CD4-positive, alpha-beta T cell treated with Interferon gamma for 1 hour (primary cell): ENCODE measurements around the gene IGSF21.

Source experiments
- DNase-seq: peaks from one replicate; pipeline ENCODE4 v3.0.0-alpha.2; 2020

The IGSF21 gene

GRCh38 chr1:18182398-18183160 is 75.0 kb downstream of the IGSF21 start:
- DNase-seq: no peak

- DNase-seq: no peak
Measured at GRCh38 chr1:18183533-18183932, 75.9 kb downstream of the IGSF21 start.

- no peak for DNase-seq
Measured at GRCh38 chr1:18187054-18187453, 79.5 kb downstream of the IGSF21 start.

- no peak for DNase-seq
Measured at GRCh38 chr1:18188820-18189517, 81.4 kb downstream of the IGSF21 start.

GRCh38 chr1:18190598-18190997 is 83.0 kb downstream of the IGSF21 start:
- DNase-seq: no peak

- no peak for DNase-seq
Measured at GRCh38 chr1:18191037-18191436, 83.4 kb downstream of the IGSF21 start.

- no peak for DNase-seq
Measured at GRCh38 chr1:18191481-18192155, 84.0 kb downstream of the IGSF21 start.

- DNase-seq: no peak
Measured at GRCh38 chr1:18192182-18192581, 84.6 kb downstream of the IGSF21 start.

- no peak for DNase-seq
Measured at GRCh38 chr1:18192974-18193373, 85.4 kb downstream of the IGSF21 start.

GRCh38 chr1:18197299-18197698 is 89.7 kb downstream of the IGSF21 start:
- DNase-seq: no peak

GRCh38 chr1:18198260-18198659 is 90.7 kb downstream of the IGSF21 start:
- no peak for DNase-seq

- no peak for DNase-seq
Measured at GRCh38 chr1:18199462-18199861, 91.9 kb downstream of the IGSF21 start.

GRCh38 chr1:18200136-18200717 is 92.6 kb downstream of the IGSF21 start:
- DNase-seq: no peak

GRCh38 chr1:18200918-18201317 is 93.3 kb downstream of the IGSF21 start:
- DNase-seq: no peak

- no peak for DNase-seq
Measured at GRCh38 chr1:18201997-18202719, 94.6 kb downstream of the IGSF21 start.

- DNase-seq: no peak
Measured at GRCh38 chr1:18203645-18204044, 96.0 kb downstream of the IGSF21 start.

- DNase-seq: no peak
Measured at GRCh38 chr1:18204575-18204974, 97.0 kb downstream of the IGSF21 start.

GRCh38 chr1:18205319-18205718 is 97.7 kb downstream of the IGSF21 start:
- no peak for DNase-seq

- DNase-seq: no peak
Measured at GRCh38 chr1:18211764-18212163, 104.2 kb downstream of the IGSF21 start.

GRCh38 chr1:18217398-18218043 is 109.9 kb downstream of the IGSF21 start:
- DNase-seq: no peak

GRCh38 chr1:18229625-18230024 is 122.0 kb downstream of the IGSF21 start:
- no peak for DNase-seq

GRCh38 chr1:18230321-18230720 is 122.7 kb downstream of the IGSF21 start:
- DNase-seq: no peak
